A673 (cell line): ENCODE measurements around the gene TNRC6C.

Experiments used
- CTCF ChIP-seq: fragments of 300-800, 200-600 bp; sonication (generic); conservative IDR thresholded peaks from 2 replicates; pipeline ENCODE4 v1.5.1; 2017; ENCODE audit warnings: low read depth, mild to moderate bottlenecking, antibody characterized with exemption, low read length, moderate library complexity, mixed read lengths
- EZH2 ChIP-seq: fragments of 200-600 bp; sonication (generic); IDR thresholded peaks from 2 replicates; pipeline ENCODE4 v1.6.1; 2017; ENCODE audit warnings: borderline replicate concordance, low read depth, mild to moderate bottlenecking, mixed read lengths, antibody characterized with exemption, low read length; ENCODE audit not compliant: poor library complexity, severe bottlenecking

- no peak for TF ChIP-seq EZH2
- no peak for TF ChIP-seq CTCF
These were observed 152.0 kb downstream of the TNRC6C start for GRCh38 chr17:78110363-78111015.
